ENCODE results near the gene OSBPL5.

The OSBPL5 gene

GRCh38 chr11:3134651-3135480 is 30.2 kb downstream of the OSBPL5 start:
- Histone ChIP-seq H2AK5ac (ENCODE audit: low read depth, low read length) (peak overlapping the region; percentile 76), H3K9me3 (replicated peaks in 1 of 2; ENCODE audit: control insufficient read depth in 2 of 2, insufficient read depth in 1 of 2, low read depth in 1 of 2, low read length in 2 of 2) (no peaks in the 10 kb centered on the region), H3K4me1 (ENCODE audit: control insufficient read depth in 2 of 2, insufficient read depth in 1 of 2, low read depth in 1 of 2, low read length in 2 of 2) (peaks cover 4 to 21% of the 10 kb centered on the region in 2 donors), H4K8ac (ENCODE audit: low read depth, low read length) (no peak overlapping the region), H2BK120ac (ENCODE audit: low read depth, low read length) (no peak overlapping the region), H2BK12ac (ENCODE audit: low read length) (peak overlapping the region; percentile 65), H3K36me3 (replicated peaks in 1 of 2; ENCODE audit: control insufficient read depth in 2 of 2, insufficient read depth in 2 of 2, low read length in 2 of 2) (no peaks in the 10 kb centered on the region), H3K79me1 (ENCODE audit: low read depth, low read length) (peaks cover 20% of the 10 kb centered on the region), H3K9ac (ENCODE audit: low read depth, low read length, poor library complexity) (no peak overlapping the region), H3K18ac (ENCODE audit: low read length) (peak overlapping the region; percentile 81), H2AFZ (ENCODE audit: low read length) (no peak overlapping the region), H4K91ac (ENCODE audit: low read depth, low read length, poor library complexity) (no peak overlapping the region), H3K27me3 (ENCODE audit: control insufficient read depth in 3 of 3, insufficient read depth in 3 of 3, low read depth in 1 of 3, low read length in 3 of 3) (no peaks in the 10 kb centered on the region), H3K14ac (ENCODE audit: low read length) (no peak overlapping the region), H3K4me2 (ENCODE audit: insufficient read depth, low read length, poor library complexity, severe bottlenecking) (no peak overlapping the region), H3K27ac (replicated peaks; ENCODE audit: low read length) (no peak overlapping the region), H2BK15ac (ENCODE audit: low read length) (peak overlapping the region; percentile 35), H3K4ac (ENCODE audit: low read length) (no peak overlapping the region), H2BK5ac (ENCODE audit: low read length) (no peak overlapping the region), H3K4me3 (ENCODE audit: low read length in 2 of 2) (no peak overlapping the region), H3K23ac (ENCODE audit: low read depth, low read length, poor library complexity) (no peak overlapping the region)
- DNase-seq (ENCODE audit: low spot score): no peak
- no CpG with 5 or more reads among the region's 27 CpGs for WGBS, 2 donors (ENCODE audit: extremely low coverage in 2 of 2, insufficient read length in 2 of 2, insufficient replicate concordance in 1 of 2)

- H2BK12ac ChIP-seq (ENCODE audit: low read length): peak overlapping the region; percentile 65
- H2BK120ac ChIP-seq (ENCODE audit: low read depth, low read length): no peak overlapping the region
- H3K4me3 ChIP-seq (ENCODE audit: low read length in 2 of 2): no peak overlapping the region
- no CpG with 5 or more reads among the region's 4 CpGs for WGBS, 2 donors (ENCODE audit: extremely low coverage in 2 of 2, insufficient read length in 2 of 2, insufficient replicate concordance in 1 of 2)
- H3K4ac ChIP-seq (ENCODE audit: low read length): no peak overlapping the region
- H3K27me3 ChIP-seq (ENCODE audit: control insufficient read depth in 3 of 3, insufficient read depth in 3 of 3, low read depth in 1 of 3, low read length in 3 of 3): no peaks in the 10 kb centered on the region
- no peaks in the 10 kb centered on the region for H3K36me3 ChIP-seq (replicated peaks in 1 of 2; ENCODE audit: control insufficient read depth in 2 of 2, insufficient read depth in 2 of 2, low read length in 2 of 2)
- peaks cover 4 to 20% of the 10 kb centered on the region in 2 donors for H3K4me1 ChIP-seq (ENCODE audit: control insufficient read depth in 2 of 2, insufficient read depth in 1 of 2, low read depth in 1 of 2, low read length in 2 of 2)
- no peak overlapping the region for H2BK5ac ChIP-seq (ENCODE audit: low read length)
- peak overlapping the region; percentile 80 for H3K18ac ChIP-seq (ENCODE audit: low read length)
- H2BK15ac ChIP-seq (ENCODE audit: low read length): peak overlapping the region; percentile 35
- H3K23ac ChIP-seq (ENCODE audit: low read depth, low read length, poor library complexity): no peak overlapping the region
- H3K9me3 ChIP-seq (replicated peaks in 1 of 2; ENCODE audit: control insufficient read depth in 2 of 2, insufficient read depth in 1 of 2, low read depth in 1 of 2, low read length in 2 of 2): no peaks in the 10 kb centered on the region
- H2AK5ac ChIP-seq (ENCODE audit: low read depth, low read length): peak overlapping the region; percentile 76
- H4K91ac ChIP-seq (ENCODE audit: low read depth, low read length, poor library complexity): peak overlapping the region; percentile 24
- no peak overlapping the region for H3K14ac ChIP-seq (ENCODE audit: low read length)
- peak overlapping the region; percentile 57 for H4K8ac ChIP-seq (ENCODE audit: low read depth, low read length)
- H3K79me1 ChIP-seq (ENCODE audit: low read depth, low read length): peaks cover 20% of the 10 kb centered on the region
- DNase-seq (ENCODE audit: low spot score): no peak
- no peak overlapping the region for H3K9ac ChIP-seq (ENCODE audit: low read depth, low read length, poor library complexity)
- H3K27ac ChIP-seq (replicated peaks; ENCODE audit: low read length): no peak overlapping the region
- no peak overlapping the region for H2AFZ ChIP-seq (ENCODE audit: low read length)
- no peak overlapping the region for H3K4me2 ChIP-seq (ENCODE audit: insufficient read depth, low read length, poor library complexity, severe bottlenecking)
Measured at GRCh38 chr11:3134218-3134621, 30.9 kb downstream of the OSBPL5 start.

- Histone ChIP-seq H3K23ac (ENCODE audit: low read depth, low read length, poor library complexity) (no peak overlapping the region), H3K14ac (ENCODE audit: low read length) (peak overlapping the region; percentile 79), H3K9me3 (replicated peaks in 1 of 2; ENCODE audit: control insufficient read depth in 2 of 2, insufficient read depth in 1 of 2, low read depth in 1 of 2, low read length in 2 of 2) (no peaks in the 10 kb centered on the region), H2BK15ac (ENCODE audit: low read length) (no peak overlapping the region), H2AFZ (ENCODE audit: low read length) (no peak overlapping the region), H3K27ac (replicated peaks; ENCODE audit: low read length) (no peak overlapping the region), H4K91ac (ENCODE audit: low read depth, low read length, poor library complexity) (peak overlapping the region; percentile 24), H3K18ac (ENCODE audit: low read length) (peak overlapping the region; percentile 24), H3K4me2 (ENCODE audit: insufficient read depth, low read length, poor library complexity, severe bottlenecking) (no peak overlapping the region), H3K79me1 (ENCODE audit: low read depth, low read length) (peaks cover 22% of the 10 kb centered on the region), H2BK5ac (ENCODE audit: low read length) (no peak overlapping the region), H4K8ac (ENCODE audit: low read depth, low read length) (peak overlapping the region; percentile 57), H2AK5ac (ENCODE audit: low read depth, low read length) (peak overlapping the region; percentile 76), H3K27me3 (ENCODE audit: control insufficient read depth in 3 of 3, insufficient read depth in 3 of 3, low read depth in 1 of 3, low read length in 3 of 3) (no peaks in the 10 kb centered on the region), H3K4me1 (ENCODE audit: control insufficient read depth in 2 of 2, insufficient read depth in 1 of 2, low read depth in 1 of 2, low read length in 2 of 2) (peaks cover 4 to 18% of the 10 kb centered on the region in 2 donors), H3K36me3 (replicated peaks in 1 of 2; ENCODE audit: control insufficient read depth in 2 of 2, insufficient read depth in 2 of 2, low read length in 2 of 2) (no peaks in the 10 kb centered on the region), H2BK120ac (ENCODE audit: low read depth, low read length) (no peak overlapping the region), H3K4ac (ENCODE audit: low read length) (no peak overlapping the region), H2BK12ac (ENCODE audit: low read length) (no peak overlapping the region), H3K9ac (ENCODE audit: low read depth, low read length, poor library complexity) (no peak overlapping the region), H3K4me3 (ENCODE audit: low read length in 2 of 2) (no peak overlapping the region)
- no peak for DNase-seq (ENCODE audit: low spot score)
- no CpG with 5 or more reads among the region's 23 CpGs for WGBS, 2 donors (ENCODE audit: extremely low coverage in 2 of 2, insufficient read length in 2 of 2, insufficient replicate concordance in 1 of 2)
Measured at GRCh38 chr11:3133261-3134217, 31.6 kb downstream of the OSBPL5 start.

- Histone ChIP-seq H4K91ac (ENCODE audit: low read depth, low read length, poor library complexity) (no peak overlapping the region), H3K4me3 (ENCODE audit: low read length in 2 of 2) (no peak overlapping the region), H2BK120ac (ENCODE audit: low read depth, low read length) (no peak overlapping the region), H3K9ac (ENCODE audit: low read depth, low read length, poor library complexity) (no peak overlapping the region), H2AK5ac (ENCODE audit: low read depth, low read length) (no peak overlapping the region), H4K8ac (ENCODE audit: low read depth, low read length) (no peak overlapping the region), H3K27ac (replicated peaks; ENCODE audit: low read length) (no peak overlapping the region), H3K4me1 (ENCODE audit: control insufficient read depth in 2 of 2, insufficient read depth in 1 of 2, low read depth in 1 of 2, low read length in 2 of 2) (peaks cover 4 to 18% of the 10 kb centered on the region in 2 donors), H3K9me3 (replicated peaks in 1 of 2; ENCODE audit: control insufficient read depth in 2 of 2, insufficient read depth in 1 of 2, low read depth in 1 of 2, low read length in 2 of 2) (no peaks in the 10 kb centered on the region), H2AFZ (ENCODE audit: low read length) (no peak overlapping the region), H3K27me3 (ENCODE audit: control insufficient read depth in 3 of 3, insufficient read depth in 3 of 3, low read depth in 1 of 3, low read length in 3 of 3) (no peaks in the 10 kb centered on the region), H3K18ac (ENCODE audit: low read length) (peak overlapping the region; percentile 24), H2BK12ac (ENCODE audit: low read length) (no peak overlapping the region), H3K4me2 (ENCODE audit: insufficient read depth, low read length, poor library complexity, severe bottlenecking) (no peak overlapping the region), H2BK5ac (ENCODE audit: low read length) (no peak overlapping the region), H2BK15ac (ENCODE audit: low read length) (no peak overlapping the region), H3K79me1 (ENCODE audit: low read depth, low read length) (peaks cover 17% of the 10 kb centered on the region), H3K36me3 (replicated peaks in 1 of 2; ENCODE audit: control insufficient read depth in 2 of 2, insufficient read depth in 2 of 2, low read length in 2 of 2) (no peaks in the 10 kb centered on the region), H3K23ac (ENCODE audit: low read depth, low read length, poor library complexity) (no peak overlapping the region), H3K4ac (ENCODE audit: low read length) (no peak overlapping the region), H3K14ac (ENCODE audit: low read length) (no peak overlapping the region)
- WGBS, 2 donors (ENCODE audit: extremely low coverage in 2 of 2, insufficient read length in 2 of 2, insufficient replicate concordance in 1 of 2): no CpG with 5 or more reads among the region's 8 CpGs
- no peak for DNase-seq (ENCODE audit: low spot score)
Measured at GRCh38 chr11:3132831-3133260, 32.3 kb downstream of the OSBPL5 start.
